ENCODE data around the gene RRP1B. TPM values are rescaled to one million over a fixed set of nuclear protein-coding genes. Genes with fewer than 3 reads are reported as not detected.

RRP1B gene
- total RNA-seq, 1 donor from 2014 or later, result 66.2 TPM

DNA sequence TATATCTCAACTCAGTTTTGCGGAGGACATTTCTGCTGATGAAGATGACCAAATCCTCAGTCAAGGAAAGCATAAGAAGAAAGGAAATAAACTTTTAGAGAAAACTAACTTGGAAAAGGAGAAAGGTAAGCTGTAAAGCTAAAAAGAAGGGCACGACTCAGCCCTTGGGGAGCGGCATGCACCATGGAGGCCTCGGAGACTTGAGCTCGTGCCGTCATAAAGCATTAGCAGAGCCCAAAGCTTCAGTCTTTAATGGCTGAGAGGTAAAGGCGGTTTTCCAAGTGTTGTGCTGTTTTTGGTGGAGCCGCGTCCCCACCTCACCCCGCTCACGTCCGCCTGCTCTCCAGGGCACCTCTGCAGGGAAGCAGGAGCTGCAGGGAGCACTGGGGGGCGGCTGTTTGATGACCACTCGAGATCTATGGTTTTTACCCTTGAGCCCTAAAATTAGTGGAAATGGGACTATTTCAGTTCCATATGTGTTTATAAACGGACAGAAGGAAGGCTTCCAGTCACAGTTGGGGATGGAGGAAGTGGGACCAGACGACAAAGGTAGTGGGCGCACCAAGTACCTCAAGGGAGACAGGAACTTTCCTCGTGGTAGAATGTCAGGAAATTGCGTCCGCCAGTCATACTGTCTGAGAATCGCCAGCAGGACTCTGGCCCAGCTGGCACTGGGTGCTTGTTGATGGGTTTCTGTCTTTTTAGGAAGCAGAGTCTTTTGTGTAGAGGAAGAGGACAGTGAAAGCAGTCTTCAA is 27.6 kb downstream of the RRP1B start:
- Mint-ChIP-seq H3K4me3 (ENCODE audit: low read depth) (no peak overlapping the region), H3K4me1 (ENCODE audit: low read depth) (peaks cover 7% of the 10 kb centered on the region), H3K36me3 (ENCODE audit: low read depth) (peaks cover 61% of the 10 kb centered on the region), H3K9me3 (no peaks in the 10 kb centered on the region), H3K27ac (no peak overlapping the region), H3K27me3 (ENCODE audit: low read depth) (no peaks in the 10 kb centered on the region)
- intact Hi-C loops (cut with micrococcal nuclease), result no loop called here
- no peak for DNase-seq (ENCODE audit: low spot score)

DNA sequence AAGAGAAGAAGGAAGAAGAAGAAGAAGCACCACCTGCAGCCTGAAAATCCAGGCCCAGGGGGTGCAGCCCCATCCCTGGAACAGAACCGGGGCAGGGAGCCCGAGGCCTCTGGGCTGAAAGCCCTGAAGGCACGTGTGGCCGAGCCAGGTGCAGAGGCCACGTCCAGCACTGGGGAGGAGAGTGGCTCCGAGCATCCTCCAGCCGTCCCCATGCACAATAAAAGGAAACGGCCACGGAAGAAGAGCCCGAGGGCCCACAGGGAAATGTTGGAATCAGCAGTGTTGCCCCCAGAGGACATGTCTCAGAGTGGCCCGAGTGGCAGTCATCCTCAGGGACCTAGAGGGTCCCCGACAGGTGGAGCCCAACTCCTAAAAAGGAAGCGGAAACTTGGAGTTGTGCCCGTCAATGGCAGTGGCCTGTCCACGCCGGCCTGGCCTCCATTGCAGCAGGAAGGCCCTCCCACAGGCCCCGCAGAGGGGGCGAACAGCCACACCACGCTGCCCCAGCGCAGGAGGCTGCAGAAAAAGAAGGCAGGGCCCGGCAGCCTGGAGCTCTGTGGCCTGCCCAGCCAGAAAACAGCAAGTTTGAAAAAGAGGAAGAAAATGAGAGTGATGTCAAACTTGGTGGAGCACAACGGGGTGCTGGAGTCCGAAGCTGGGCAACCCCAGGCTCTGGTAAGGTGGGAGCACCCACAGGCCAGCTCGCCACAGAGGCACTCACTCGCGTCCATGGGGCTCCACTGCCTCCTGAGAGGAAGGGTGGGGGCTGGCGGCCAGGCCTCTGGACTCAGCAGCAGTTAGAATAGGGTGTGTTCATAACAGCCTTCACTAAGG is 28.4 kb downstream of the RRP1B start:
- H3K4me3 Mint-ChIP-seq (ENCODE audit: low read depth), result no peak overlapping the region
- H3K27ac Mint-ChIP-seq, result no peak overlapping the region
- no peaks in the 10 kb centered on the region for H3K27me3 Mint-ChIP-seq (ENCODE audit: low read depth)
- peaks cover 58% of the 10 kb centered on the region for H3K36me3 Mint-ChIP-seq (ENCODE audit: low read depth)
- no peaks in the 10 kb centered on the region for H3K9me3 Mint-ChIP-seq
- intact Hi-C loops (cut with micrococcal nuclease), result no loop called here
- DNase-seq (ENCODE audit: low spot score), result no peak
- peaks cover 7% of the 10 kb centered on the region for H3K4me1 Mint-ChIP-seq (ENCODE audit: low read depth)

DNA sequence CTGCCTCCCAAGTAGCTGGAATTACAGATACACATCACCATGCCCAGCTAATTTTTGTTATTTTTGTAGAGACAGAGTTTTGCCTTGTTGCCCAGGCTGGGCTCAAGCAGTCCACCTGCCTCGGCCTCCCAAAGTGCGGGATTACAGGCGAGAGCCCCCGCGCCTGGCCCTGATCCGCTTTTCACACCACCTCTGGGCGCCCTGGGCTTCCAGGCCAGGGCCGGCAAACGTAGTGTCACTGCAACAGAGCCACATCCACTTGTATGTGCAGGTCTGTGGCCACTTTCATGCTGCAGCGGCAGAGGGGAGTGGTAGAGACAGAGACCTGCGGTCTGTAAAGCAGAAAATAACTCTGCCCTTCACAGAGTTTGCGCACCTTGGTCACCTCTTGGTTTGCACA is 29.5 kb downstream of the RRP1B start:
- Mint-ChIP-seq H3K27ac (no peak overlapping the region), H3K4me1 (ENCODE audit: low read depth) (peaks cover 7% of the 10 kb centered on the region), H3K36me3 (ENCODE audit: low read depth) (peaks cover 62% of the 10 kb centered on the region), H3K9me3 (no peaks in the 10 kb centered on the region), H3K27me3 (ENCODE audit: low read depth) (no peaks in the 10 kb centered on the region), H3K4me3 (ENCODE audit: low read depth) (no peak overlapping the region)
- no peak for DNase-seq (ENCODE audit: low spot score)
- intact Hi-C loops (cut with micrococcal nuclease), result no loop called here

DNA sequence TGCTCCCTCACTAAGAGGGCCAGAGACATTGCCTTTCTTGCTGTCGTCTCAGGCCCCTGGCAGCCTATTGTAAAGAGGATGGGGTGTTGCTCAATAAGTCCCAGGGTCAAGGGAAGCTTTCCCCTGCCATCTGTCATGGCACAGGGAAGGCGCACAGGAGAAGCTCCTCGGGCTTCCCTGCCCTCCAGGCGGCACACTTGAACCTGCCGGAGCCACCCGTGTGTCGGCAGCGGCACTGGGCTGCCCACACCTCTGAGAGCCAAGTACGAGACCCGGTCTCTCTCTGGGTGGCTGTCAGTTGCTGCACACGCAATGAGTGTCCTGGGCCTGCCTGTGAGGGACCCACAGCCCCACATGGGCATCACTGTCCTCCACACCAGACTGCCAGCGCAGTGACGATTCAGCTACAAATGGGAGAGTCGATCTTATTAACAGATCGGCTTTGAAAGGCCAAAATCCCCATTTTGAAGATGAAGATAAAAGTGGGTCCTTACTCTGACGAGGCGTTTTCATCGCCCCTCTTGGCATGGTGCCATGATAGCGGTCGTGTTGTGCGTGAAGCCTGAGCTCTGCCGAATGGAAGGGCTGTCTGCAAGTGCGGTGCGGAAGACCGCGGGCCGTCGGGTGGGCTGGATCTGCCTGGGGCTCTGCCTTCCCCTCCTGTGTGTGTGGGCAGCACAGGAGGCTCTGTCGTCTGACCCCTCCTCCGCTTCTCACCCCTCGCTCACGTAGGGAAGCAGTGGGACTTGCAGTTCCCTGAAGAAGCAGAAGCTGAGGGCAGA is 30.4 kb downstream of the RRP1B start:
- Mint-ChIP-seq H3K27me3 (ENCODE audit: low read depth) (no peaks in the 10 kb centered on the region), H3K27ac (no peak overlapping the region), H3K4me1 (ENCODE audit: low read depth) (peaks cover 2% of the 10 kb centered on the region), H3K4me3 (ENCODE audit: low read depth) (no peak overlapping the region), H3K36me3 (ENCODE audit: low read depth) (peaks cover 60% of the 10 kb centered on the region), H3K9me3 (no peaks in the 10 kb centered on the region)
- DNase-seq (ENCODE audit: low spot score), result no peak
- intact Hi-C loops (cut with micrococcal nuclease), result no loop called here

DNA sequence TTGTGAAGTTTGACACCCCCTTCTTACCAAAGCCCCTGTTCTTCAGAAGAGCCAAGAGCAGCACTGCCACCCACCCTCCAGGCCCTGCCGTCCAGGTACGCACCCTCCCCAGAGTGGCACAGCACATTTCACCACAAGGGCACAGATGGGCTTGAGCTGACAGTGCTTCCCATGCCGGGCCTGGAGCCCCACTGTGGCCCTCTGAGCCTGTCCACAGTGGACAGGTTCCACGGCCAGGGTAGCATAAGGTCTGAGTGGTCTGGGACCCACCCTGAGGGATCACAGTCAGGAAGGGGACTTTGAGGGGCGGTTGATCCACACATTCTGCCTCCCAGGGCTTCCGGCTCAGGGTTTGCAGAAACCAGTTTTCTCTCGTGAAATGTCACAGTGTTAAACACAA is 31.0 kb downstream of the RRP1B start:
- no peak for DNase-seq (ENCODE audit: low spot score)
- Mint-ChIP-seq H3K27me3 (ENCODE audit: low read depth) (no peaks in the 10 kb centered on the region), H3K4me1 (ENCODE audit: low read depth) (no peaks in the 10 kb centered on the region), H3K4me3 (ENCODE audit: low read depth) (no peak overlapping the region), H3K9me3 (no peaks in the 10 kb centered on the region), H3K36me3 (ENCODE audit: low read depth) (peaks cover 60% of the 10 kb centered on the region), H3K27ac (no peak overlapping the region)
- intact Hi-C loops (cut with micrococcal nuclease), result no loop called here

DNA sequence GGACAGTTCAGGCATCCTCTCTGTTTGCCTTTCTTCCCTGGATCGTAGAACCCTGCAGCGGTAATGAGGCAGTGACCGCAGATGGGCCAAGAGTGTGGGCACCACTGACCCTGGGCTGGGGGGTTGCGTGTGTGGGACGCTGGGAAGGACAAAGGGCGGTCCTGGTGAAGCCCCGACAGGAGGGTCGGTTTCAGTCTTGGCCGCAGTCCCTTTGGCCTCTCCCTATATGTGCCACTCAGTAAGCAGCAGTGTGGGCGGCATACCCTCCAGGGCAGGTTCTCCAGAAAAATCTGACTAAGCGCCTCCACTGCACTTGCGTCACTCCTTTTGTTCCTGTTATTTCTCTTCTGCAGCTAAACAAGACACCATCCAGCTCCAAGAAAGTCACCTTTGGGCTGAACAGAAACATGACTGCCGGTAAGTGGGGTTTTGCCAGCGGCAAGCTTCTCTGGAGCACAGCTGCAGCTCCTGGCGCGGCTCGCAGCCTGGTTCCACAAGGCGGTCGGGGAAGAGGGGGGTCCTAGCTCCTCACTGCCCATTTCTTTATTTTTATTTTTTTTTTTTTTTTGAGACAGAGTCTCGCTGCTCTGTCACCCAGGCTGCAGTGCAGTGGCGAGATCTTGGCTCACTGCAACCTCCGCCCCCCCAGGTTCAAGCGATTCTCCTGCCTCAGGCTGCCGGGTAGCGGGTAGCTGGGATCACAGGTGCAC is 31.9 kb downstream of the RRP1B start:
- Mint-ChIP-seq H3K9me3 (no peaks in the 10 kb centered on the region), H3K27ac (no peak overlapping the region), H3K36me3 (ENCODE audit: low read depth) (peaks cover 60% of the 10 kb centered on the region), H3K4me3 (ENCODE audit: low read depth) (no peak overlapping the region), H3K27me3 (ENCODE audit: low read depth) (no peaks in the 10 kb centered on the region), H3K4me1 (ENCODE audit: low read depth) (no peaks in the 10 kb centered on the region)
- intact Hi-C loops (cut with micrococcal nuclease), result no loop called here
- no peak for DNase-seq (ENCODE audit: low spot score)

DNA sequence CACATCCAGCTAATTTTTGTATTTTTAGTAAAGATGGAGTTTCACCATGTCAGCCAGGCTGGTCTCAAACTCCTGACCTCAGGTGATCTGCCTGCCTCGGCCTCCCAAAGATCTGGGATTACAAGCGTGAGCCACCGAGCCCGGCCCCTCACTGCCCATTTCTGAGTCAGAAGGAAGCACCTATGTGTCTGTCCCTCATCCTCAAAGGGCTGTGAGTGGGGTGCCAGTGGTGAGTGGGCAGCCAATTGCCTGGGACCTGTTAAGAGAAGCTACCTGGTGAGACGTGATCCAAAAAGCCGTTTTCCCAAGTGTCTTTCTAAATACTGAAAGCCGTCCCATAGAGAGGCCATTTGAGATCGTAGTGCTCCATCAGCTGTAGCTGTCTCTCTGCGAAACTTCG is 32.4 kb downstream of the RRP1B start:
- H3K36me3 Mint-ChIP-seq (ENCODE audit: low read depth), result peaks cover 60% of the 10 kb centered on the region
- intact Hi-C loops (cut with micrococcal nuclease), result no loop called here
- H3K9me3 Mint-ChIP-seq, result no peaks in the 10 kb centered on the region
- no peak overlapping the region for H3K27ac Mint-ChIP-seq
- H3K4me3 Mint-ChIP-seq (ENCODE audit: low read depth), result no peak overlapping the region
- no peaks in the 10 kb centered on the region for H3K4me1 Mint-ChIP-seq (ENCODE audit: low read depth)
- DNase-seq (ENCODE audit: low spot score), result no peak
- no peaks in the 10 kb centered on the region for H3K27me3 Mint-ChIP-seq (ENCODE audit: low read depth)

DNA sequence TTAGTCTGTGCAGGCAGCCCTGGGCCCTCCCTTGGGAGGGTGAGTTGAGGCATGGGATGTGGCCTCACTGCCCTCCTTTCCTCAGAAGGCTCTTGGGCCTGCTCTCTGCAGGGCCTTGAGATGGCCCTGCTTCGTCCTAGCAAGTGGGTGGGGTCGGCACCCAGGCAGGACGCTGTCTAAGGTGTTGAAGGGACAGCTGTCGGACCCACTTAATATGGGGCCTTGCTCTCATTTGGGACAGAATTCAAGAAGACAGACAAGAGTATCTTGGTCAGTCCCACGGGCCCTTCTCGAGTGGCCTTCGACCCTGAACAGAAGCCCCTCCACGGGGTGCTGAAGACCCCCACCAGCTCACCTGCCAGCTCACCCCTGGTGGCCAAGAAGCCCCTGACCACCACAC is 33.6 kb downstream of the RRP1B start:
- intact Hi-C loops (cut with micrococcal nuclease), result no loop called here
- H3K27ac Mint-ChIP-seq, result no peak overlapping the region
- H3K36me3 Mint-ChIP-seq (ENCODE audit: low read depth), result peaks cover 58% of the 10 kb centered on the region
- no peaks in the 10 kb centered on the region for H3K9me3 Mint-ChIP-seq
- peaks cover 2% of the 10 kb centered on the region for H3K4me1 Mint-ChIP-seq (ENCODE audit: low read depth)
- H3K4me3 Mint-ChIP-seq (ENCODE audit: low read depth), result no peak overlapping the region
- no peaks in the 10 kb centered on the region for H3K27me3 Mint-ChIP-seq (ENCODE audit: low read depth)
- DNase-seq (ENCODE audit: low spot score), result no peak

DNA sequence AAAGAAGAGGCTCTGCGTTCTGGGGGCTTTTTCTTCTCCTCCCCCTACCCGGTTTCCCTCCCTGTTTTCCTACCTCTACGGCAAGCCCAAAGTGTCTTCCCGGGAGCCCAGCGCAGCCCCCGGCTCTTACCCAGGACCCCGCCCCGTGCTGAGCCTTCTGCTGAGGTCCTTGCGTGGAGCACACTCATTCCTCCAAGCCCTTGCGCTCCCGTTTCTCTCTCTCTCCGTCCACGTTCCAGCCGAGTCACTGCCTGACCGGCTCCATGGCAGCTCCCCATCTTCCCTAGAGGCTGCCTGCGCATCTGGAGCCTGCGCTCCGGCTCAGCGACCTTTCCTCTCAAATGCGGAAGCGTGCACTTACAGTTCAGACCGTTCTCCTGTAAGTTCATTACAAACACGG is 34.6 kb downstream of the RRP1B start:
- intact Hi-C loops (cut with micrococcal nuclease), result no loop called here
- H3K4me3 Mint-ChIP-seq (ENCODE audit: low read depth), result no peak overlapping the region
- H3K9me3 Mint-ChIP-seq, result no peaks in the 10 kb centered on the region
- DNase-seq (ENCODE audit: low spot score), result no peak
- no peaks in the 10 kb centered on the region for H3K27me3 Mint-ChIP-seq (ENCODE audit: low read depth)
- H3K27ac Mint-ChIP-seq, result no peak overlapping the region
- peaks cover 2% of the 10 kb centered on the region for H3K4me1 Mint-ChIP-seq (ENCODE audit: low read depth)
- H3K36me3 Mint-ChIP-seq (ENCODE audit: low read depth), result peaks cover 57% of the 10 kb centered on the region

DNA sequence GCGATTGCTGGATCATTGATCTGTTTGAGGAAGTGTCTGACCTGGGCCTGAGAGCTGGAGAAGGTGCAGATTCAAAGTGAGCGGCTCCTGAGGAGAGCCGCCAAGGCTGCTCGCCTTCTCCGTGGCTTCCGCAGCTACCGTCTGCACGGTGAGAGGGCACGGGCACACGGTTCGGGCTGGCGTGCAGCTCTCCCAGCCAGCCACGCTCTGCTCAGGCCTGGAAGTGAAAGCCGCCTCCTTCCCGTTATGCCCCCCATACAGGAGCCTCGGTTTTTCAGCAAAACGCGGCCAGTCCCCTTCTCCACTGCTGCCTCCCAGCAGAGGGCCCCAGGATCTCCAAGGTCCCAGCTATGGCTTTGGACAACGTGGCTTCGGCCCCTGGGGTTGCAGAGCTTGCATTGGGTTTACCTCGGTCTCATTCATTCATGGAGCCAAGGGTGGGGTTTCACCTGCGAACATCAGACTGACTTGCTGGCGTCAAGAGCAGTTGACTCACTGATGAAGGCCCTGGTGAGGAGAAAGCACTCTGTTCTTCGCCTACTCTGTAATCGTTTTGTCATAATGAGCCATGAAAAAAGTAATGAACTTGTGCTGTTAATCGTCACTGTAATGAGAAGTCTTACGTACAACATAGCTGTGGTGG is 35.2 kb downstream of the RRP1B start:
- peaks cover 57% of the 10 kb centered on the region for H3K36me3 Mint-ChIP-seq (ENCODE audit: low read depth)
- DNase-seq (ENCODE audit: low spot score), result no peak
- H3K27me3 Mint-ChIP-seq (ENCODE audit: low read depth), result no peaks in the 10 kb centered on the region
- intact Hi-C loops (cut with micrococcal nuclease), result no loop called here
- no peak overlapping the region for H3K27ac Mint-ChIP-seq
- peaks cover 2% of the 10 kb centered on the region for H3K4me1 Mint-ChIP-seq (ENCODE audit: low read depth)
- H3K9me3 Mint-ChIP-seq, result no peaks in the 10 kb centered on the region
- H3K4me3 Mint-ChIP-seq (ENCODE audit: low read depth), result no peak overlapping the region

DNA sequence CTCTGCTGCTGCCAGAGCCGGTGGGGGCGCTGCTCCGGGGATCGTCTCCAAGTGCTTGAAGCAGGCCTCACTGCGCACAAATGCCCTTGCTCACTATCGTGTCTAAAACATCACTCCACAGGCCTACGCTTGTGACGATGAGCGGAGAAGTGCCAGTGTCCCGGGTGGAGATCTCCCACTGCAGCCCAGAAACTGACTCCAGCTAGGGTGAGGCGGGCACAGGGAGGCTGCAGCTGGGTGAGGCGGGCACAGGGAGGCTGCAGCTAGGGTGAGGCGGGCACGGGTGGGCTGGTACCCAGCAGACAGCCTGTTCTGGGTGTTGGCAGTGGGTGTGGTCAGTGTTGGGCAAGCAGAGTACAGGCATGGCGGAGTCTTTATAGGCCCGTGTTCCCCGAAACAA is 36.9 kb downstream of the RRP1B start:
- Mint-ChIP-seq H3K36me3 (ENCODE audit: low read depth) (peaks cover 49% of the 10 kb centered on the region), H3K27ac (no peak overlapping the region), H3K4me1 (ENCODE audit: low read depth) (peaks cover 5% of the 10 kb centered on the region), H3K4me3 (ENCODE audit: low read depth) (no peak overlapping the region), H3K27me3 (ENCODE audit: low read depth) (no peaks in the 10 kb centered on the region), H3K9me3 (no peaks in the 10 kb centered on the region)
- DNase-seq (ENCODE audit: low spot score), result no peak
- intact Hi-C loops (cut with micrococcal nuclease), result no loop called here

Measured in activated T-helper 2 cell treated with anti-CD3 and anti-CD28 coated beads, Interferon-gamma antibody, Interleukin-2, Interleukin-4, amounts not matched to agents 10 μg/mL and 5 μg/mL and 100 μg/mL, durations not matched to agents 14 hours and 24 hours and 36 hours (primary cell).